ENCODE measurements around the gene ZNG1A.
"Not testable (repeated sequence)": the region's sequence is repeated elsewhere in the genome, so short reads cannot be mapped to it uniquely, and the experiment has no call there.

The ZNG1A gene

DNA sequence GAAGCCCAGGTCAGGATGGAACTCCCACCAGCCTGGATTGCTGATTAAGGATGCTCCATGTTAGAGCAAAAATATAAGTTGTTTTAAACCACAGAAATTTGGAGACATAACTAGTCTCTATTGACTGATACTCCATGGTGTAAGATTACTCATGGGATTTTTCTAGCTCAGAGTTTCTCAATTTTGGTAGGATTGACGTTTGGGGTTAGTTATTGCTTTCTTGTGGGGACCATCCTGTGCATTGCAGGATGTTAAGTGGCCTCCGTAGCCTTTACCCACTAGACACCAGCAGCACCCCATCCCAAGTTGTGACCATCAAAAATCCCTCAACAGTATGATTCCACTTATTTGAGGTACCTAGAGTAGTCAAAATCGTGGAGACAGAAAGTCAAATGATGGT lies 80.1 kb downstream of the ZNG1A start:
- H3K4me3 ChIP-seq (ENCODE audit: low read depth, low read length) = not testable (repeated sequence)
- peak; percentile 31 for DNase-seq (ENCODE audit: low read depth)

DNA sequence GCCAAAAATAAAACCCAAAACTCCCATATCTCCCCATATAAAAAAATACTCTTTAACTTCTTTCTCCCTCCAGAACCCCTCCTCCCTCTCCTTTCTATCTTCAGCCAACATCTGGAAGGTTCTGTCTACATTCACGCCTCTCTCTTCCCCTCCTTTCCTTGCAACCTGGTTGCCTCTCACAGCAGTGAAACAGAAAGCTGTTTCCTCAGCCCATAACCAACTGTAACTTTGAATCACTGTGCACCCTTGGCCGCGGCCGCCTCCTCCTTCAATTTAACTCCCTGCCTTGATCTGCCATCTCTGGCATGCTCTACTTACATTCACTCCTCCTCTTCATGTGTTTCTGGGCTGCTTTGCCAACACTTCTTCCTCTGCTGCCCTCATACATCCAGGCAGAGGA lies 83.9 kb downstream of the ZNG1A start:
- peak; percentile 17 for DNase-seq (ENCODE audit: low read depth)
- not testable (repeated sequence) for H3K4me3 ChIP-seq (ENCODE audit: low read depth, low read length)

DNA sequence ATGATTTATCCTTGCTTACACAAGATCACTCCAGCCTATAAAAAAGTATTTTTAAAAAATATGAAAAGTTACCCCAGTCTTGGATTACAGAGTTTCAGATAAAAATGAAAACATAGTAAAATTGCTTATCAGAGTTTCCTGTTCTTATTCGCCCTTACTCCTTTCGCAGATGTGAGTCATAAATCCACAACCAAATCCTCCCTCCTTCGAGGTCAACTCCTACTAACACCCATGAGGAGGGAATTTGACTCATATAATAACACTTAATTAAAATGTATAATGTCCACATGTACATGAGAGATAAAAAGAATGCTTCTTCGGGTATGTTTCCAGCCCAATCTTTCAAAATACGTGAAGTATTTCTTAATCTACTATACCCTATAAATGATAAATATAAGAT lies 84.5 kb downstream of the ZNG1A start:
- H3K4me3 ChIP-seq (ENCODE audit: low read depth, low read length) = not testable (repeated sequence)
- peak; percentile 30 for DNase-seq (ENCODE audit: low read depth)

DNA sequence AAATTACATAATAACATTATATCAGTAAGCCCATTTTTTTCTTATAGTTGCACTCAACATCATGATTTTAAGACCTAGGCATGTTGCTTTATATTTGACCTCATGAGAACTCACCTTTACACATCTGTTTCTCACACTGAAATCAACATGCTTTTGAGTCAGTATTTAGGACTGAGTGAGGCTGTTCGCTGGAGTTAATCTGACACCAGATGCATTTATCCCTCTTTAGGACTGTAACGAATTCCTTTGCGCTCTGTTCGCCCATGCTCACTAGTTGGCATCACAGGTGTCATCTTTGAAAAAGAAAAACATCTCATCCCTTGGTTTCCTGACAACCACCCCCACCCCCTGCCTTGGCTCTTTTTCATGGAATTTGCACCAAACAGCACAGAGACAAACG lies 84.9 kb downstream of the ZNG1A start:
- not testable (repeated sequence) for DNase-seq (ENCODE audit: low read depth); H3K4me3 ChIP-seq (ENCODE audit: low read depth, low read length)

DNA sequence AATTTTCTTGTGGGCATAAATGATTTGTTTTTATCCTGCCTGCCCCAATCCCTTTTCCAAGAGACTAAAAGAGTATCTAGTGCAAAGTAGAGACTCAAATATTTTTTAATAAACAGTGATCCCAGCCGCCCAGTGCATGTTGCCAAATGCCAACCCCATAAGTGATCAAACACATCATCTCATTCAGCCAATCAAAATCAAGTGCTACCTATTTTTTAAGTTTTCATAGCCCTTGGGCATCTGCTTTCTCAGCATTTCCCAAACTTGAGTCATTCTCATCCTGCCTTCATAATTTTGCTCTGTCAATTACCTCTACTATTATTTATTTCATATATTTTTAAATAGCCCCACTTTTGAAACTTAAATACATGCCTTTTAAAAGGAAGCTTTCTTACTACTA lies 88.0 kb downstream of the ZNG1A start:
- DNase-seq (ENCODE audit: low read depth); H3K4me3 ChIP-seq (ENCODE audit: low read depth, low read length): not testable (repeated sequence)

- DNase-seq (ENCODE audit: low read depth) = peak; percentile 3
- H3K4me3 ChIP-seq (ENCODE audit: low read depth, low read length) = not testable (repeated sequence)
Observed at GRCh38 chr9:88396-89037, 90.3 kb downstream of the ZNG1A start.

- DNase-seq (ENCODE audit: low read depth); H3K4me3 ChIP-seq (ENCODE audit: low read depth, low read length): not testable (repeated sequence)
Observed at GRCh38 chr9:87860-88259, 91.0 kb downstream of the ZNG1A start.

DNA sequence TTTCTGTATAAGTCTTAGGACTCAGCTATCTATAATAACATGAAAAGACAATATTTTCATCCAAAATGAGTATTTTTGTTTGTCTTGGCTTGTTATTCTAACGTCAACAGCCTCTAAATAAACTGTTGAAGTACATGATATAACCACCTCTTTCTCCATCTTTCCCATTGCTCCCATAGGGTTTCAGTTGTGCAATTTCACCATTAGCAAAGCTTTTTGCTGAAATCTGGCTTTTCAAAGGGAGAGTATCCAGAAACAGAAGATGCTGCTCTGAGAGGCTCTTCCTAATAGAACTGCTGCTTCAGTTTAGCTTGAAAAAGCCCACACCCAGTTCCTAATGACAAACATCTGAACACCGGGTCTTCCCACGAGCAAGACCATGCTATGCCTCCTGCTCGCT lies 91.8 kb downstream of the ZNG1A start:
- DNase-seq (ENCODE audit: low read depth); H3K4me3 ChIP-seq (ENCODE audit: low read depth, low read length): not testable (repeated sequence)

GRCh38 chr9:86697-87096 lies 92.2 kb downstream of the ZNG1A start:
- not testable (repeated sequence) for H3K4me3 ChIP-seq (ENCODE audit: low read depth, low read length)

DNA sequence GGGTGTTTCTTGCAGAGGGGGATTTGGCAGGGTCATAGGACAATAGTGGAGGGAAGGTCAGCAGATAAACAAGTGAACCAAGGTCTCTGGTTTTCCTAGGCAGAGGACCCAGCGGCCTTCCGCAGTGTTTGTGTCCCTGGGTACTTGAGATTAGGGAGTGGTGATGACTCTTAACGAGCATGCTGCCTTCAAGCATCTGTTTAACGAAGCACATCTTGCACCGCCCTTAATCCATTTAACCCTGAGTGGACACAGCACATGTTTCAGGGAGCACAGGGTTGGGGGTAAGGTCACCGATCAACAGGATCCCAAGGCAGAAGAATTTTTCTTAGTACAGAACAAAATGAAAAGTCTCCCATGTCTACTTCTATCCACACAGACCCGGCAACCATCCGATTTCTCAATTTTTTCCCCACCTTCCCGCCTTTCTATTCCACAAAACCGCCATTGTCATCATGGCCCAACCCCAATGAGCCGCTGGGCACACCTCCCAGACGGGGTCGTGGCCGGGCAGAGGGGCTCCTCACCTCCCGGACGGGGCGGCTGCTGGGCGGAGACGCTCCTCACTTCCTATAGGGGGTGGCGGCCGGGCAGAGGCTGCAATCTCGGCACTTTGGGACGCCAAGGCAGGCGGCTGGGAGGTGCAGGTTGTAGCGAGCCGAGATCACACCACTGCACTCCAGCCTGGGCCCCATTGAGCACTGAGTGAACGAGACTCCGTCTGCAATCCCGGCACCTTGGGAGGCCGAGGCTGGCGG lies 95.7 kb downstream of the ZNG1A start:
- not testable (repeated sequence) for H3K4me3 ChIP-seq (ENCODE audit: low read depth, low read length); DNase-seq (ENCODE audit: low read depth)

More at GRCh38 chr9:86697-87096, 92.2 kb downstream of the ZNG1A start:
- DNase-seq (ENCODE audit: low read depth) = not testable (repeated sequence)

- not testable (repeated sequence) for H3K4me3 ChIP-seq (ENCODE audit: low read depth, low read length); DNase-seq (ENCODE audit: low read depth)
Observed at GRCh38 chr9:78333-78732, 100.5 kb downstream of the ZNG1A start.

GRCh38 chr9:76389-76788 lies 102.5 kb downstream of the ZNG1A start:
- H3K4me3 ChIP-seq (ENCODE audit: low read depth, low read length); DNase-seq (ENCODE audit: low read depth): not testable (repeated sequence)

GRCh38 chr9:73900-74525 lies 104.8 kb downstream of the ZNG1A start:
- DNase-seq (ENCODE audit: low read depth); H3K4me3 ChIP-seq (ENCODE audit: low read depth, low read length): not testable (repeated sequence)

- not testable (repeated sequence) for H3K4me3 ChIP-seq (ENCODE audit: low read depth, low read length)
- peak; percentile 24 for DNase-seq (ENCODE audit: low read depth)
Observed at GRCh38 chr9:73076-73899, 105.6 kb downstream of the ZNG1A start.
